Left ventricle myocardium inferior (tissue), 1 donor: ENCODE measurements around the gene HOXA4. TPM values are rescaled to one million over a fixed set of nuclear protein-coding genes. Genes with fewer than 3 reads are reported as not detected.

Experiments
- DNase-seq: peaks from one replicate; pipeline ENCODE4 v3.0.0-alpha.2; 2020
- H3K27ac ChIP-seq: fragments of 200-600 bp; replicated peaks from 2 replicates; pipeline ENCODE4 v1.8.0; 2021
- H3K27me3 ChIP-seq: fragments of 200-600 bp; 2 replicates; pipeline ENCODE4 v1.8.0; 2021; ENCODE audit warnings: low read depth
- H3K36me3 ChIP-seq: fragments of 200-600 bp; 2 replicates; pipeline ENCODE4 v1.8.0; 2021
- H3K4me1 ChIP-seq: fragments of 200-600 bp; 2 replicates; pipeline ENCODE4 v1.8.0; 2021
- H3K4me3 ChIP-seq: fragments of 200-600 bp; 2 replicates; pipeline ENCODE4 v1.8.0; 2021; ENCODE audit warnings: mild to moderate bottlenecking, moderate library complexity
- H3K9me3 ChIP-seq: fragments of 200-600 bp; replicated peaks from 2 replicates; pipeline ENCODE4 v1.8.0; 2021
- intact Hi-C: fragments of 100-400 bp; cut with micrococcal nuclease; formaldehyde crosslinking; loops from one replicate; pipeline ENCODE4 v1.11.0; 2022
- total RNA-seq: library from RNA; stranded (reverse); fragmentation: NEBNext Ultra II Directional; extraction: Animal tissue kit (Norgen Biotek cat#: 25700); gene quantifications from one replicate; pipeline ENCODE4 v1.2.1, GENCODE V29; 2021
- TF ChIP-seq, protein P1 (sequence below): fragments of 200-600 bp; IDR thresholded peaks from 2 replicates; pipeline ENCODE4 v1.8.0; 2021; ENCODE audit warnings: antibody characterized with exemption, mild to moderate bottlenecking, borderline replicate concordance
- donor health status: DM: no; HTN: yes; CAD: no; lungs with severe emphysema.

Gene HOXA4
- total RNA-seq, 1 donor from 2014 or later = not detected

DNA sequence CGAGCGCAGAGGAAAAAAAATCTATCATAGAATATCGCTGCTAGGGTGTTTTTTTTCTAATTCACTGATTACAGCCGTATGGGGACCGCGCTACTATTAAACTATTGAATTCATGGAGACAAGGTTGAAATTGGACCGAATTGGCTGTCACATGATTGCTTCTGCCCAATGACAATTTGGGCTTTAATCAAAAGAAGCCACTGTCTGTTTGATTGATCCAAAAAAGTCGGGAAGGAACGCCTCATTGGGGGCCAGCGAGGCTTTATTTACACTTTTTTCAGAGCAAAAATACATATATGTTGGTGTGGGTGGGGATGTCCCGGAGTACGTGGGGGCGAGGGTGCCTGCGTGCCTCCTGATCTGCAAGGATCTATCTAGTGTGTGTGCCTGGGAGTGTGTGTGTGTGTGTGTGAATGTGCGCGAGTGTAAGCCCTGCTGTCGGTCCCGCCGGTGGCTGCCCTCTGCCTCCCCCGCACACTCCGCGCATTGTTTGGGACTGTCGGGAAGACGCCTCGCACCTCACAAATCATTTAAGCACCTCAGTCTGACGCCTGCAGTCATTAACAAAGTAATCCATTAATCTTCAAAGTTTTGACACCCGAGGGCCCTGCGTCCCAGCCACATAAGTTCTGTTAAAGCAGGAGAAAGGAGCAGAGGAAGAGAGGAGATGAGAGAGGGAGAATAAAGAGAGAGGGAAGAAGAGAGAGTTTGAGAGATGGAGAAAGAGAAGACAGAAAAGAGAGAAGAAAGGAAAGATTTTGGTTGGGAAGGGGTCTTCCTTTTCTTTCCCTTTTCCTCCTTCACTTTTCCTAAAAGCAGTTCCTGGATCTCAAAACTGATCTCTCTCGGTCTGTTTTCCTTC lies 27.7 kb downstream of the HOXA4 start, which contains the start of gene HOXA2:
Gene HOXA2, minus strand, starts transcription at position 103 of the 862 bp plus-strand sequence. CDS start 183 bp downstream, outside the sequence.
- intact Hi-C loops = no loop called here
- peak within 1 kb of the TSS; percentile 48 for H3K4me3 ChIP-seq

DNA sequence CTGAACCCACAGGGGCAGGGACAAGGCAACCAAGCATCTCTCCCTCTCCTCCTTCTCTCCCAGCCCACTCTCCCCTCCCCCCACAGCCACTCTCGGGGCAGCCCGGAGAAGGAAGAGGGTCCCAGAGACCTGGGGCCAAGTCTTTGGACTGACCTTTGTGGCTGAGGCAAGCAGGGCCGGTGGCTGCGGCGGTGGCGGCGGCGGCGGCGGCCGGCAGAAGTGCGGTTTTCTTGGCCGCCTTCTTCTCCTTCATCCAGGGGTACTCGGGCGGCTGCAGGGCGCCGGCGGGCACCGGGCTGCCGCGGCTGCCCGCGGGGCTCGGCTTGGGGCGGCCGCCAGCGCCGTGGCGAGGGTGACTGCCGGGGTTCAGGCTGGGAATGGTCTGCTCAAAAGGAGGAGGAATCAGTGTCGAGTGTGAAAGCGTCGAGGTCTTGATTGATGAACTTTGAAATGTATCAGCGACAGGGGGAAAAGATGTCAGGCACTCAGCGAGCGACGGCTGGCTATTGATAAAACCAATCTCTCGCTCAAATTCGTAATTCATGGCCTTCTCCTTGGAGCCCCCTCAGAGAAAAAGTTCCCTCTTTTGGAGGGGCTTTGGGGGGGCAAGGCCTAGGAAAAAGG lies 28.5 kb downstream of the HOXA4 start:
- Histone ChIP-seq H3K27ac (peak overlapping the region; percentile 52), H3K9me3 (no peaks in the 10 kb centered on the region), H3K36me3 (no peaks in the 10 kb centered on the region), H3K4me3 (peak overlapping the region; percentile 48), H3K27me3 (peaks cover 100% of the 10 kb centered on the region), H3K4me1 (peaks cover 39% of the 10 kb centered on the region)
- TF ChIP-seq, protein P1, sequence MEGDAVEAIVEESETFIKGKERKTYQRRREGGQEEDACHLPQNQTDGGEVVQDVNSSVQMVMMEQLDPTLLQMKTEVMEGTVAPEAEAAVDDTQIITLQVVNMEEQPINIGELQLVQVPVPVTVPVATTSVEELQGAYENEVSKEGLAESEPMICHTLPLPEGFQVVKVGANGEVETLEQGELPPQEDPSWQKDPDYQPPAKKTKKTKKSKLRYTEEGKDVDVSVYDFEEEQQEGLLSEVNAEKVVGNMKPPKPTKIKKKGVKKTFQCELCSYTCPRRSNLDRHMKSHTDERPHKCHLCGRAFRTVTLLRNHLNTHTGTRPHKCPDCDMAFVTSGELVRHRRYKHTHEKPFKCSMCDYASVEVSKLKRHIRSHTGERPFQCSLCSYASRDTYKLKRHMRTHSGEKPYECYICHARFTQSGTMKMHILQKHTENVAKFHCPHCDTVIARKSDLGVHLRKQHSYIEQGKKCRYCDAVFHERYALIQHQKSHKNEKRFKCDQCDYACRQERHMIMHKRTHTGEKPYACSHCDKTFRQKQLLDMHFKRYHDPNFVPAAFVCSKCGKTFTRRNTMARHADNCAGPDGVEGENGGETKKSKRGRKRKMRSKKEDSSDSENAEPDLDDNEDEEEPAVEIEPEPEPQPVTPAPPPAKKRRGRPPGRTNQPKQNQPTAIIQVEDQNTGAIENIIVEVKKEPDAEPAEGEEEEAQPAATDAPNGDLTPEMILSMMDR = no peak
- DNase-seq = no peak
- intact Hi-C loops = no loop called here

More for the DNA sequence above, 27.7 kb downstream of the HOXA4 start, which contains the start of gene HOXA2:
- Histone ChIP-seq H3K4me1 (peaks cover 32% of the 10 kb centered on the region), H3K27me3 (peaks cover 100% of the 10 kb centered on the region), H3K27ac (peak within 1 kb of the TSS; percentile 52), H3K36me3 (no peaks in the 10 kb centered on the region), H3K9me3 (no peaks in the 10 kb centered on the region)
- DNase-seq = no peak
- TF ChIP-seq, protein P1 = no peak

DNA sequence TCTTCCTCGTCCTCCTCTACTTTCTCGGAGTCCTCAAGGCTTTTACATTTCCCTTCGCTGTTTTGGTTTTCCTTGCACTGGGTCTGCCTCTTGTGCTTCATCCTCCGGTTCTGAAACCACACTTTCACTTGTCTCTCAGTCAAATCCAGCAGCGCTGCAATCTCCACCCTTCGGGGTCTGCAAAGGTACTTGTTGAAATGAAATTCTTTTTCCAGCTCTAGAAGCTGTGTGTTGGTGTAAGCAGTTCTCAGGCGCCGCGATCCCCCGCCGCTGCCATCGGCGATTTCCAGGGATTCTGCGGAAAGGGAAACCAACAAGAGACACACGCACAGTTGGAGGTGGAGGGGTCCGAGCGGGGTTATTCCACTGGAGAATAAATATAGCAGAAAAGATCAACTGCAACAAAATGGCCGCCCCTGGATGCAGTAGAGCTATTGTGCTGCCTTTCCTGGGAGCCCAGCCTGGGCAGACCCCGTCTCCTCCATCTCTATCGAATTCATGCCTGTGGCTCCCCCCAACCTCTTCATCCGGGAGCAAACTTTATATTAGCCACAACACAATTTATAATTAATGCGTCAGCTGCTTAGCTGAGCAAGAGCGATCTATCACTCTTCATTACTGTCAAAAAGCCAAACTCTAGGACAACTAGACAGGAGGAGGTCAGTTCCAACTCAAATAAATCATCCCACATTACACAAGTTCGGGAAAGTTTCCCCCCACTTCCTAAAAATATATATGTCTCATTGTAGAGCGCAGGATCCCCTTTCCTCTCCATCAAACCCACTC lies 29.2 kb downstream of the HOXA4 start:
- intact Hi-C loops = no loop called here
- peaks cover 100% of the 10 kb centered on the region for H3K27me3 ChIP-seq
- TF ChIP-seq, protein P1 = no peak

DNA sequence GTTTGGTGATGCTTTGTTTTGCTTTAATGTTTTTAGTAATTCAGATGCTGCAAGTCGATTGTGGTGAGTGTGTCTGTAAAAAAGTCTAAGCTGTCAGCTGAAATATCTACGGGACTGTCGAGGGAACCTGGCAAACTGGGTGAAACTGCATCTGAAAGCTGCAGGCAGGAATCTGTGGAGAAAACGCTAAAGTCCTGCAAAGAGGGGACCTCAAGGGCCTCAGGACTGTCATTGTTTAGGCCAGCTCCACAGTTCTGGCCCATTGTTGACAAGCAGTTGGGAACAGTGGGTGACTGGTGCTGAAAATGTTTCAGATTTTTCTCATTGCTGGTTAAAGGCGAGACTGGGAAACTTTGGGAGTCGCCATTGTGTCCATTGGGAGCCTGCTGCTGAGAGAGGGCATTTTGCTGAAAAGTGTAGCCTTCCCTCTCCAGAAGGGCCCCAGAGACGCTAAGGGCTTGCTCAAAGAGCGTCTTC lies 29.8 kb downstream of the HOXA4 start:
- Histone ChIP-seq H3K36me3 (no peaks in the 10 kb centered on the region), H3K4me3 (peak overlapping the region; percentile 48), H3K27ac (peak overlapping the region; percentile 52), H3K4me1 (peaks cover 52% of the 10 kb centered on the region), H3K27me3 (peaks cover 100% of the 10 kb centered on the region), H3K9me3 (no peaks in the 10 kb centered on the region)
- DNase-seq = no peak
- intact Hi-C loops = no loop called here
- TF ChIP-seq, protein P1 = no peak

More for the DNA sequence above, 29.2 kb downstream of the HOXA4 start:
- H3K27ac ChIP-seq = peak overlapping the region; percentile 52
- H3K4me1 ChIP-seq = peaks cover 46% of the 10 kb centered on the region
- H3K9me3 ChIP-seq = no peaks in the 10 kb centered on the region
- peak overlapping the region; percentile 48 for H3K4me3 ChIP-seq
- H3K36me3 ChIP-seq = no peaks in the 10 kb centered on the region
- no peak for DNase-seq
